Renal pelvis (tissue), 12 donors: ENCODE data around the gene DBN1. TPM values are rescaled to one million over a fixed set of nuclear protein-coding genes. Genes with fewer than 3 reads are reported as not detected.

Experiments used
- DNase-seq: peaks from one replicate; pipeline ENCODE4 v3.0.0-alpha.2; 2013
- long read RNA-seq, 16 experiments: transcript quantifications; one replicate each; lab custom pipeline, GENCODE V29; 2026
- polyA plus RNA-seq, 3 donors: library from polyadenylated mRNA; unstranded; fragments of 120-200 nt; gene quantifications; one replicate each; pipeline ENCODE4 v1.2.1, GENCODE V29; 2013; ENCODE audit not compliant: insufficient read length in 3 of 3

DBN1 gene
- polyA plus RNA-seq = 100 to 1,000 TPM; 198 to 243 (median 217) TPM
- long read RNA-seq, donor 1, transcript DBN1-202 (14 exons, 2,995 nt) = major isoform, 14 of 29 reads
- long read RNA-seq, donor 1, partial matches to known transcripts = 14 of 29 reads
- long read RNA-seq, donor 1, other reads (novel, unspliced or antisense) = 0 of 29 reads
- long read RNA-seq, donor 2, transcript DBN1-202 (14 exons, 2,995 nt) = major isoform, 38 of 73 reads
- long read RNA-seq, donor 2, partial matches to known transcripts = 29 of 73 reads
- long read RNA-seq, donor 2, other reads (novel, unspliced or antisense) = 5 of 73 reads
- long read RNA-seq, donor 3, transcript DBN1-202 (14 exons, 2,995 nt) = major isoform, 16 of 63 reads
- long read RNA-seq, donor 3, partial matches to known transcripts = 45 of 63 reads
- long read RNA-seq, donor 3, other reads (novel, unspliced or antisense) = 0 of 63 reads
- long read RNA-seq, donor 4, transcript DBN1-202 (14 exons, 2,995 nt) = major isoform, 36 of 87 reads
- long read RNA-seq, donor 4, partial matches to known transcripts = 49 of 87 reads
- long read RNA-seq, donor 4, other reads (novel, unspliced or antisense) = 0 of 87 reads
- long read RNA-seq, donor 5, partial matches to known transcripts = 18 of 24 reads
- long read RNA-seq, donor 5, other reads (novel, unspliced or antisense) = 0 of 24 reads
- long read RNA-seq, donor 6, transcript DBN1-202 (14 exons, 2,995 nt) = major isoform, 8 of 27 reads
- long read RNA-seq, donor 6, partial matches to known transcripts = 18 of 27 reads
- long read RNA-seq, donor 6, other reads (novel, unspliced or antisense) = 0 of 27 reads
- long read RNA-seq, donor 7, transcript DBN1-202 (14 exons, 2,995 nt) = major isoform, 30 of 100 reads
- long read RNA-seq, donor 7, partial matches to known transcripts = 65 of 100 reads
- long read RNA-seq, donor 7, other reads (novel, unspliced or antisense) = 0 of 100 reads
- long read RNA-seq, donor 8, partial matches to known transcripts = 15 of 21 reads
- long read RNA-seq, donor 8, other reads (novel, unspliced or antisense) = 0 of 21 reads
- long read RNA-seq, donor 9, transcript DBN1-202 (14 exons, 2,995 nt) = major isoform, 25 of 88 reads
- long read RNA-seq, donor 9, partial matches to known transcripts = 60 of 88 reads
- long read RNA-seq, donor 9, other reads (novel, unspliced or antisense) = 0 of 88 reads
- long read RNA-seq, donor 10, transcript DBN1-202 (14 exons, 2,995 nt) = major isoform, 24 of 61 reads
- long read RNA-seq, donor 10, partial matches to known transcripts = 35 of 61 reads
- long read RNA-seq, donor 10, other reads (novel, unspliced or antisense) = 0 of 61 reads
- long read RNA-seq, donor 11, transcript DBN1-202 (14 exons, 2,995 nt) = major isoform, 5 of 32 reads
- long read RNA-seq, donor 11, partial matches to known transcripts = 27 of 32 reads
- long read RNA-seq, donor 11, other reads (novel, unspliced or antisense) = 0 of 32 reads
- long read RNA-seq, donor 12, transcript DBN1-202 (14 exons, 2,995 nt) = major isoform, 44 of 97 reads
- long read RNA-seq, donor 12, partial matches to known transcripts = 53 of 97 reads
- long read RNA-seq, donor 12, other reads (novel, unspliced or antisense) = 0 of 97 reads
- long read RNA-seq, donor 13, partial matches to known transcripts = 13 of 17 reads
- long read RNA-seq, donor 13, other reads (novel, unspliced or antisense) = 0 of 17 reads
- long read RNA-seq, donor 14, transcript DBN1-202 (14 exons, 2,995 nt) = major isoform, 10 of 137 reads
- long read RNA-seq, donor 14, partial matches to known transcripts = 120 of 137 reads
- long read RNA-seq, donor 14, other reads (novel, unspliced or antisense) = 0 of 137 reads
- long read RNA-seq, donor 15, transcript DBN1-202 (14 exons, 2,995 nt) = major isoform, 32 of 70 reads
- long read RNA-seq, donor 15, partial matches to known transcripts = 37 of 70 reads
- long read RNA-seq, donor 15, other reads (novel, unspliced or antisense) = 0 of 70 reads
- long read RNA-seq, donor 16, transcript DBN1-202 (14 exons, 2,995 nt) = major isoform, 25 of 110 reads
- long read RNA-seq, donor 16, partial matches to known transcripts = 81 of 110 reads
- long read RNA-seq, donor 16, other reads (novel, unspliced or antisense) = 0 of 110 reads

- DNase-seq = peak; percentile 65
Observed at GRCh38 chr5:177473443-177474001, at the start of gene DBN1. Gene DBN1 (minus strand): TSS chr5:177473634. CDS start chr5:177473521, 113 bp downstream.

GRCh38 chr5:177520916-177521513 is 47.6 kb upstream of the DBN1 start:
- DNase-seq = no peak

- DNase-seq = no peak
Observed at GRCh38 chr5:177520271-177520670, 46.8 kb upstream of the DBN1 start.

GRCh38 chr5:177519463-177520235 is 46.2 kb upstream of the DBN1 start:
- DNase-seq = no peak

GRCh38 chr5:177516601-177517568 is 43.5 kb upstream of the DBN1 start, which contains the start of gene DDX41:
Gene DDX41 (minus strand): TSS chr5:177516961. CDS start chr5:177516945, 16 bp downstream.
- DNase-seq = peak; percentile 98

GRCh38 chr5:177515580-177515979 is 42.1 kb upstream of the DBN1 start:
- no peak for DNase-seq

- DNase-seq = no peak
Observed at GRCh38 chr5:177514541-177514940, 41.1 kb upstream of the DBN1 start.

- no peak for DNase-seq
Observed at GRCh38 chr5:177513500-177513899, 40.1 kb upstream of the DBN1 start.

- DNase-seq = no peak
Observed at GRCh38 chr5:177512736-177513380, 39.4 kb upstream of the DBN1 start.

- DNase-seq = no peak
Observed at GRCh38 chr5:177511796-177512675, 38.6 kb upstream of the DBN1 start.

GRCh38 chr5:177511181-177511580 is 37.7 kb upstream of the DBN1 start:
- no peak for DNase-seq

- DNase-seq = no peak
Observed at GRCh38 chr5:177510567-177511053, 37.2 kb upstream of the DBN1 start.

- DNase-seq = no peak
Observed at GRCh38 chr5:177509991-177510566, 36.6 kb upstream of the DBN1 start.

GRCh38 chr5:177509381-177509951 is 36.0 kb upstream of the DBN1 start, which contains the start of gene DOK3:
Gene DOK3 (minus strand): TSS chr5:177509826. CDS start chr5:177509540, 286 bp downstream.
- DNase-seq = no peak
